HG02798 (cell line): ENCODE measurements around the gene COG5.

Experiments used
- ATAC-seq: cut with Tn5 transposase; IDR thresholded peaks from one replicate; pipeline ENCODE4 v1.9.1; 2021; ENCODE audit warnings: mild to moderate bottlenecking; ENCODE audit not compliant: unreplicated experiment, poor library complexity

Gene COG5

GRCh38 chr7:107404740-107405537, 158.8 kb downstream of the COG5 start:
- no peak for ATAC-seq

GRCh38 chr7:107398161-107398560, 165.6 kb downstream of the COG5 start:
- no peak for ATAC-seq

GRCh38 chr7:107396990-107397389, 166.7 kb downstream of the COG5 start:
- ATAC-seq = no peak

GRCh38 chr7:107396081-107396480, 167.6 kb downstream of the COG5 start:
- ATAC-seq = no peak

- no peak for ATAC-seq
These were observed 168.9 kb downstream of the COG5 start for GRCh38 chr7:107394831-107395230.

GRCh38 chr7:107394276-107394675, 169.4 kb downstream of the COG5 start:
- ATAC-seq = no peak

- ATAC-seq = no peak
These were observed 170.9 kb downstream of the COG5 start for GRCh38 chr7:107392830-107393229.

- no peak for ATAC-seq
These were observed 172.8 kb downstream of the COG5 start for GRCh38 chr7:107390916-107391315.

GRCh38 chr7:107388604-107389003, 175.1 kb downstream of the COG5 start:
- ATAC-seq = no peak

- ATAC-seq = no peak
These were observed 176.0 kb downstream of the COG5 start for GRCh38 chr7:107387573-107388219.

- no peak for ATAC-seq
These were observed 176.6 kb downstream of the COG5 start for GRCh38 chr7:107387128-107387527.

- no peak for ATAC-seq
These were observed 177.1 kb downstream of the COG5 start for GRCh38 chr7:107386548-107387102.

GRCh38 chr7:107384025-107384424, 179.7 kb downstream of the COG5 start:
- ATAC-seq = no peak

- ATAC-seq = no peak
These were observed 180.5 kb downstream of the COG5 start for GRCh38 chr7:107383203-107383602.

GRCh38 chr7:107381453-107381852, 182.3 kb downstream of the COG5 start:
- ATAC-seq = no peak

- no peak for ATAC-seq
These were observed 190.4 kb downstream of the COG5 start for GRCh38 chr7:107373354-107373753.

GRCh38 chr7:107372298-107372697, 191.4 kb downstream of the COG5 start:
- ATAC-seq = no peak

GRCh38 chr7:107370816-107371215, 192.9 kb downstream of the COG5 start:
- ATAC-seq = no peak

GRCh38 chr7:107364787-107365186, 198.9 kb downstream of the COG5 start:
- ATAC-seq = no peak

- ATAC-seq = no peak
These were observed 204.0 kb downstream of the COG5 start for GRCh38 chr7:107359520-107360316.

GRCh38 chr7:107355616-107356015, 208.1 kb downstream of the COG5 start:
- ATAC-seq = no peak
